Liver (tissue), 9 donors: Measurements from ENCODE around the gene FAT1. TPM values are rescaled to one million over a fixed set of nuclear protein-coding genes. Genes with fewer than 3 reads are reported as not detected.

Experiments used
- DNase-seq: peaks from one replicate; pipeline ENCODE4 v3.0.0-alpha.2; 2017; ENCODE audit warnings: low spot score
- H3K27ac ChIP-seq, 2 donors: one replicate each; pipeline ENCODE4 v1.7.0; 2013; ENCODE audit warnings: inconsistent platforms in 2 of 2, low read length in 2 of 2, control low read depth in 1 of 2, low read depth in 1 of 2, mild to moderate bottlenecking in 1 of 2
- H3K27me3 ChIP-seq, 4 donors: one replicate each; pipeline versions ENCODE4 v1.6.1 to v1.7.0; 2013; ENCODE audit warnings: low read length in 3 of 4, inconsistent platforms in 1 of 4, mild to moderate bottlenecking in 1 of 4, moderate library complexity in 1 of 4; ENCODE audit not compliant: control insufficient read depth in 4 of 4, insufficient read depth in 4 of 4
- H3K36me3 ChIP-seq, 4 donors: one replicate each; pipeline versions ENCODE4 v1.6.1 to v1.7.0; 2013; ENCODE audit warnings: low read length in 3 of 4, mild to moderate bottlenecking in 3 of 4, low read depth in 1 of 4, moderate library complexity in 1 of 4; ENCODE audit not compliant: control insufficient read depth in 4 of 4, insufficient read depth in 3 of 4
- H3K4me1 ChIP-seq, 4 donors: one replicate each; pipeline versions ENCODE4 v1.6.1 to v1.7.0; 2013; ENCODE audit warnings: low read length in 3 of 4, mild to moderate bottlenecking in 3 of 4, moderate library complexity in 1 of 4; ENCODE audit not compliant: control insufficient read depth in 4 of 4, insufficient read depth in 4 of 4
- H3K4me3 ChIP-seq, 3 donors: one replicate each; pipeline versions ENCODE4 v1.6.1 to v1.7.0; 2013; ENCODE audit warnings: low read length in 3 of 3, control low read depth in 1 of 3, low read depth in 1 of 3, mild to moderate bottlenecking in 1 of 3
- H3K9ac ChIP-seq, 2 donors: one replicate each; pipeline ENCODE4 v1.7.0; 2013; ENCODE audit warnings: low read length in 2 of 2, mild to moderate bottlenecking in 2 of 2, moderate library complexity in 2 of 2, control low read depth in 1 of 2, low read depth in 1 of 2
- H3K9me3 ChIP-seq, 4 donors: one replicate each; pipeline versions ENCODE4 v1.6.1 to v1.7.0; 2013; ENCODE audit warnings: low read length in 3 of 4; ENCODE audit not compliant: control insufficient read depth in 4 of 4
- ATF3 ChIP-seq: IDR thresholded peaks from 2 replicates; pipeline ENCODE4 v1.6.1; 2016; ENCODE audit warnings: antibody characterized with exemption
- FOXA1 ChIP-seq: IDR thresholded peaks from 2 replicates; pipeline ENCODE4 v1.6.1; 2016; ENCODE audit warnings: antibody characterized with exemption
- FOXA2 ChIP-seq: IDR thresholded peaks from 2 replicates; pipeline ENCODE4 v1.6.1; 2016; ENCODE audit warnings: antibody characterized with exemption
- GABPA ChIP-seq, 2 donors: IDR thresholded peaks in 1 of 2; conservative IDR thresholded peaks in 1 of 2; 2 replicates each; pipeline ENCODE4 v1.6.1; 2016; ENCODE audit warnings: antibody characterized with exemption in 2 of 2, mild to moderate bottlenecking in 1 of 2, moderate library complexity in 1 of 2
- HNF4A ChIP-seq, 2 donors: conservative IDR thresholded peaks; 2 replicates each; pipeline ENCODE4 v1.6.1; 2016; ENCODE audit warnings: antibody characterized with exemption in 2 of 2, mild to moderate bottlenecking in 2 of 2
- HNF4G ChIP-seq: IDR thresholded peaks from 2 replicates; pipeline ENCODE4 v1.6.1; 2016; ENCODE audit warnings: antibody characterized with exemption
- MAX ChIP-seq: IDR thresholded peaks from 2 replicates; pipeline ENCODE4 v1.6.1; 2016; ENCODE audit warnings: antibody characterized with exemption
- REST ChIP-seq: IDR thresholded peaks from 2 replicates; pipeline ENCODE4 v1.6.1; 2016; ENCODE audit warnings: antibody characterized with exemption, mild to moderate bottlenecking
- YY1 ChIP-seq: IDR thresholded peaks from 2 replicates; pipeline ENCODE4 v1.6.1; 2016; ENCODE audit warnings: antibody characterized with exemption, mild to moderate bottlenecking
- WGBS: extraction: QIAGEN DNeasy Blood & Tissue Kit; methylation state at CpG from one replicate; pipeline ENCODE4 v1.1.7; 2013; 5-methylcytosine and 5-hydroxymethylcytosine counted together
- polyA plus RNA-seq, 2 donors: library from polyadenylated mRNA; stranded (reverse) in 1 of 2; unstranded in 1 of 2; fragments of 200-250 nt in 1 of 2; fragments of >200 nt in 1 of 2; fragmentation: Nextera tagmentation in 1 of 2; extraction: Ambion mirVana in 1 of 2; gene quantifications; one replicate each; pipeline versions ENCODE4 v1.2.1 to v1.2.3, GENCODE V29; 2013 to 2015
- total RNA-seq, 2 donors: library from RNA; depleted of rRNA; stranded (reverse); fragments of >200 nt; gene quantifications; one replicate each; pipeline ENCODE4 v1.2.3, GENCODE V29; 2014
- TF ChIP-seq, protein P1 (sequence below): IDR thresholded peaks from 2 replicates; pipeline ENCODE4 v1.6.1; 2016; ENCODE audit warnings: antibody characterized with exemption
- TF ChIP-seq, protein P2 (sequence below): fragments of 150-350 bp; IDR thresholded peaks from 2 replicates; pipeline ENCODE4 v1.5.1; 2017; ENCODE audit warnings: improper control_type of control experiment, low read depth, low read length; ENCODE audit not compliant: missing input control
- donor health status: healthy.
- donor health status: healthy.
- donor health status: healthy.
- donor health status: healthy.
- donor health status: healthy.

Gene FAT1
- total and polyA plus RNA-seq, 4 donors = 10.0 to 48.0 (median 30.0) TPM

GRCh38 chr4:186703510-186703909 lies 20.1 kb downstream of the FAT1 start:
- H3K4me3 ChIP-seq = no peak overlapping the region
- no peak overlapping the region for H3K9ac ChIP-seq
- peaks cover 0 to 3% (median 0%) of the 10 kb centered on the region in 4 donors for H3K36me3 ChIP-seq
- H3K9me3 ChIP-seq = no peaks in the 10 kb centered on the region
- no peaks in the 10 kb centered on the region for H3K27me3 ChIP-seq
- no peak for TF ChIP-seq MAX
- TF ChIP-seq ATF3 = no peak
- TF ChIP-seq GABPA (IDR thresholded peaks at IDR 0.05 in 1 of 2, conservative IDR thresholded peaks at IDR 0.05 in 1 of 2) = no peak
- TF ChIP-seq FOXA1 = no peak
- no peak for TF ChIP-seq HNF4G
- TF ChIP-seq FOXA2 = no peak
- no peak for TF ChIP-seq HNF4A (conservative IDR thresholded peaks at IDR 0.05)
- no peak for TF ChIP-seq REST
- WGBS = 95% methylated on average over 8 of the region's 8 CpGs
- peaks cover 0 to 5% (median 0%) of the 10 kb centered on the region in 4 donors for H3K4me1 ChIP-seq
- no peak for DNase-seq
- H3K27ac ChIP-seq = no peak overlapping the region

DNA sequence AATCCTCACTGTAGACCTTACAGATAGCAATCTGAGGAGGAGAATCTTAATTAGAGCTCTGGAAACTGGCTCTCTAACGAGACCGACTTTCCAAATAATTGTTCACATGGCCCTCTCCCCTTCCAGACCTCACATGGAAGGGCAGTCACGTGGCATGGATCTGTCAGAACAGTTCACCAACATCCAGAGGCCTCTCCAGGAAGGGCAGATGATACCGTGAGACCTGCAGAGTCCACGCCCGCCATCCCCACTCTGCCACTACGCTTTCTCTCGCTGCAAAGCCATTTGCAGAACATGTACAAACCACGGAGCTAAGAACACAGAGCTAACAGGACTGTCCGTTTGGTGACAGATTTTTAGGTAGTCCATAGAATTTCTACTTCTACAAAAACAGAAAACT lies 20.7 kb downstream of the FAT1 start:
- Histone ChIP-seq H3K4me3 (no peak overlapping the region), H3K27ac (no peak overlapping the region), H3K4me1 (peaks cover 0 to 5% (median 0%) of the 10 kb centered on the region in 4 donors), H3K9ac (no peak overlapping the region), H3K36me3 (peaks cover 0 to 3% (median 0%) of the 10 kb centered on the region in 4 donors), H3K27me3 (no peaks in the 10 kb centered on the region), H3K9me3 (no peaks in the 10 kb centered on the region)
- TF ChIP-seq YY1 (no peak), GABPA (IDR thresholded peaks at IDR 0.05 in 1 of 2, conservative IDR thresholded peaks at IDR 0.05 in 1 of 2) (no peak), HNF4A (conservative IDR thresholded peaks at IDR 0.05) (no peak)
- TF ChIP-seq, protein P1, sequence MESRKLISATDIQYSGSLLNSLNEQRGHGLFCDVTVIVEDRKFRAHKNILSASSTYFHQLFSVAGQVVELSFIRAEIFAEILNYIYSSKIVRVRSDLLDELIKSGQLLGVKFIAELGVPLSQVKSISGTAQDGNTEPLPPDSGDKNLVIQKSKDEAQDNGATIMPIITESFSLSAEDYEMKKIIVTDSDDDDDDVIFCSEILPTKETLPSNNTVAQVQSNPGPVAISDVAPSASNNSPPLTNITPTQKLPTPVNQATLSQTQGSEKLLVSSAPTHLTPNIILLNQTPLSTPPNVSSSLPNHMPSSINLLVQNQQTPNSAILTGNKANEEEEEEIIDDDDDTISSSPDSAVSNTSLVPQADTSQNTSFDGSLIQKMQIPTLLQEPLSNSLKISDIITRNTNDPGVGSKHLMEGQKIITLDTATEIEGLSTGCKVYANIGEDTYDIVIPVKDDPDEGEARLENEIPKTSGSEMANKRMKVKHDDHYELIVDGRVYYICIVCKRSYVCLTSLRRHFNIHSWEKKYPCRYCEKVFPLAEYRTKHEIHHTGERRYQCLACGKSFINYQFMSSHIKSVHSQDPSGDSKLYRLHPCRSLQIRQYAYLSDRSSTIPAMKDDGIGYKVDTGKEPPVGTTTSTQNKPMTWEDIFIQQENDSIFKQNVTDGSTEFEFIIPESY = no peak
- TF ChIP-seq, protein P2, sequence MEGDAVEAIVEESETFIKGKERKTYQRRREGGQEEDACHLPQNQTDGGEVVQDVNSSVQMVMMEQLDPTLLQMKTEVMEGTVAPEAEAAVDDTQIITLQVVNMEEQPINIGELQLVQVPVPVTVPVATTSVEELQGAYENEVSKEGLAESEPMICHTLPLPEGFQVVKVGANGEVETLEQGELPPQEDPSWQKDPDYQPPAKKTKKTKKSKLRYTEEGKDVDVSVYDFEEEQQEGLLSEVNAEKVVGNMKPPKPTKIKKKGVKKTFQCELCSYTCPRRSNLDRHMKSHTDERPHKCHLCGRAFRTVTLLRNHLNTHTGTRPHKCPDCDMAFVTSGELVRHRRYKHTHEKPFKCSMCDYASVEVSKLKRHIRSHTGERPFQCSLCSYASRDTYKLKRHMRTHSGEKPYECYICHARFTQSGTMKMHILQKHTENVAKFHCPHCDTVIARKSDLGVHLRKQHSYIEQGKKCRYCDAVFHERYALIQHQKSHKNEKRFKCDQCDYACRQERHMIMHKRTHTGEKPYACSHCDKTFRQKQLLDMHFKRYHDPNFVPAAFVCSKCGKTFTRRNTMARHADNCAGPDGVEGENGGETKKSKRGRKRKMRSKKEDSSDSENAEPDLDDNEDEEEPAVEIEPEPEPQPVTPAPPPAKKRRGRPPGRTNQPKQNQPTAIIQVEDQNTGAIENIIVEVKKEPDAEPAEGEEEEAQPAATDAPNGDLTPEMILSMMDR = no peak
- no peak for DNase-seq
- WGBS = 93% methylated on average over 10 of the region's 10 CpGs
